ENCODE measurements around the gene PSMC4.

- TF ChIP-seq POLR2AphosphoS5 (IDR thresholded peaks at IDR 0.05; ENCODE audit: insufficient read depth in 1 of 2, low read depth in 1 of 2) (no peak), CTCF (IDR thresholded peaks at IDR 0.05) (no peak), POLR2A (IDR thresholded peaks at IDR 0.05) (no peak)
Measured at GRCh38 chr19:39987167-39987566, 16.2 kb downstream of the PSMC4 start.
